HG02973 (cell line): Measurements from ENCODE around the gene OR5M8.

Source experiments
- ATAC-seq: cut with Tn5 transposase; IDR thresholded peaks from one replicate; pipeline ENCODE4 v1.9.1; 2021; ENCODE audit warnings: moderate library complexity; ENCODE audit not compliant: unreplicated experiment

The OR5M8 gene

DNA sequence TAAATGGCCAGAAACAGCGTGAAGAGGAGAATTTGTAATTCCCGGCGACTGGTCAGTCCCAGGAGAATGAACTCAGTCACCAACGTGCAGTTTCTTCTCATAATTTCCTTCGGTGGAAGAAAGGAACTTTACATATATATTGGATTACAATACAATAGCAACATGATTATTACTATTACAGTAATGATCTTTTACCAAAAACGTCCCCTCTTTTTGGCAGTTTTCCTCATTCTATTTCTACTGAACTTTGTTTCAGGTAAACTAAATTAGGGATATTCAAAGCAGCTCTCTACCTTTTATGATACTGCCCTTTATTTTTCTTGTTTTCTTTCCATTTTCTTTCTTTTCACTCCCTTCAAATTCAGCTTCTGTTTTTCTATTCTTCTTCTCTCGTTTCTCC lies at the start of gene OR5M8:
Gene OR5M8 (minus strand): TSS at position 101 of the 400 bp plus-strand sequence. CDS start 0 bp downstream, at position 101.
- no peak for ATAC-seq

DNA sequence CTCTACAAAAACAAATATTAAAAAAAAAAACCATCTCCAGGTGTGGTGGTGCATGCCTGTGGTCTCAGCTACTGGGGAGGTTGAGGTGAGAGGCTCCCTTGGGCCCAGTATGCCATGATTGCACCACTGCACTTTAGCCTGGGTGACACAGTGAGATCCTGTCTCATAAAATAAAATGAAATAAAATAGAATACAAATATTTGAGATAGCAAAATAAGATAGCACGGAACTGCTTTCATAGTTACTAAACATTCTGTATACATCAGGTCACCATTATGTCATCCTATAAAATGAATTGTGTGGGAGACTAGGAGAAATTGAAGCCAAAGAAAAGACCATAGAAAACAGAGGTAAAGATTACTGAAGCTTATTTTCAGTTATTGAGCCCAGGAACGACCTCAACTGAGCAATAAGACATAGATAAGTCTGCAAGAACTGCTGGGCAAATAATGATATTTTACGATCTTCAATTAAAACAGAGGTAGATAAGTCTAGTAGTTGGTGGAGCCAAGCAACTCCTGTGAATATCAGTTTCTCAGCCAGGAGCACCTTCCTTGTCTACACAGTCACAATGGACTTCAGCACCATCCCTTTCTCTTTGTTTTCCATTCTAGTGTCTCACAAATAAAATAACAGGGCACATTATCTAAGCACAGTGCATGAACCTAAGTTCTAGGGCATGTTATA lies 42.0 kb upstream of the OR5M8 start:
- ATAC-seq = no peak

DNA sequence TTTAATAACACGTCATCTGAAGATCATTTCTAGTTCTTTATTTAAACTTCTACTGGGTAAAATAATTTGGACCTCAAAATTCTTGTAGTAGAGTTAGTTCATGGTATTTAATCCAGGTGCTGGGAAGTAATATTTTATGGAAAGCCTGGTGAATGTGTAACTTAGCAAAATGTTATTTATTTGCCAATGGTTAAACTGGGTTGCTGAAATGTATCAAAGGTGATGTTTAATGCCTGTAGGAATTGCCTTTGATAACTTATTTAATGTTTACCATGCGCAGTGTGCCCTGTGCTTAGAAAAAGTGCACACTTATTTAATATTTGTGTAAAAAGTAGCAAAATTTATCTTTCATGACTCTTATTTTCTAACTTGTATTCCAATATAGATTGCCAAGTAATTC lies 40.7 kb upstream of the OR5M8 start:
- no peak for ATAC-seq

GRCh38 chr11:56522008-56522407 lies 30.8 kb upstream of the OR5M8 start:
- ATAC-seq = no peak

GRCh38 chr11:56513280-56513679 lies 22.1 kb upstream of the OR5M8 start:
- no peak for ATAC-seq

DNA sequence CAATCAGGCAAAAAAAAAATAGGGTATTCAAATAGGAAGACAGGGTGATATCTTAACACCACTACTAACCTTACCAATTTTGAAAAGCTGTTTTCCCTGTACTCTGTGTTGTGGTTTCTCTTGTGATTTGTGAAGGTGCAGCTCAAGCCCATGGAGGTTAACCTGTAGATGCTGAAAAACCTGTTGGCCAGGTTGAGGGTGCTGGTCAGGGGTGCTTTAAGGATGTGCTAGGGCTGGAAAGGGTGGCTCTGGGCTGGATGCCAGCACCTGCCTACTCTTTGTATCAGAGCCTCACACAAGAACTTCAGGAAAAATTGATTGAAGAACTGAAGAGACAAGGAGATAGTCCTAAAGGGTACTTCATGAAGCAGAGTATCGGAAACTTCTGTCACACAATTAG lies 18.3 kb upstream of the OR5M8 start:
- no peak for ATAC-seq

- no peak for ATAC-seq
These were observed 5.8 kb upstream of the OR5M8 start for GRCh38 chr11:56497010-56497409.

DNA sequence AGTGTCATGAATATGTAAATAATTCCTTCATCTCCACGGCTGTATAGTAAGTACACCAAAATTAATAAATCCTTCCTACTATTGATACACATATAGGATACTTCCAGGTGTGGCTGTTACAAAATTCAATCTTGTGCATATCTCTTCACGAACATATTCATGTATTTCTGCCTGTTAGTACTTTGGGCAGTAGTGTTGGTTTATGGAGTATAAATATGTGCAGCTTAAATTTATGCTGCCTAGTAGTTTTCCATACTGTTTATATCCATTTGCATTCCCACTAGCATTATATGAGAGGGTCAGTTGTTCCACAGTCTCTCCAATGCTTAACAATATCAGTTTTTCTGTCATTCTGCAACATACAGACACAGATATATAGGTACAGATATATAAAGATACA lies 3.9 kb upstream of the OR5M8 start:
- ATAC-seq = no peak

DNA sequence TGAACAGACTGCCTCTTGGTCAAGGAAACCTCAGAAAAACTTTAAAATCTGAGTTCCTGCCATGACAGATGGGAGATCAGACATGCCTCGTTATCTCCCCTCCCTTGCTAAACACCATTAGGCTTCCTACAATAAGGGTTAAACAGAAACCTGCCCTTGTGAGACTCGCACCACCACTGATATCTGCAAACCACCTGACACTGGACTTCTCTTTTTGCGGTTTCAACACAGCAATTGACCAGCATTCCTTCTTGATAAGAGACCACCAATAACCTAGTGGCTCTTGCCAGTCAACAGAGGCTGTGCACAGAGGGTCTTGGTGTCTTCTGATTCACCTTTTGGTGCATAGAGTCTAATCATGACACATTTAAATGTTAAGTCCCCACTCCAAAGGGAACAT lies 4.4 kb downstream of the OR5M8 start:
- ATAC-seq = no peak

GRCh38 chr11:56474729-56475235 lies 16.4 kb downstream of the OR5M8 start:
- no peak for ATAC-seq

DNA sequence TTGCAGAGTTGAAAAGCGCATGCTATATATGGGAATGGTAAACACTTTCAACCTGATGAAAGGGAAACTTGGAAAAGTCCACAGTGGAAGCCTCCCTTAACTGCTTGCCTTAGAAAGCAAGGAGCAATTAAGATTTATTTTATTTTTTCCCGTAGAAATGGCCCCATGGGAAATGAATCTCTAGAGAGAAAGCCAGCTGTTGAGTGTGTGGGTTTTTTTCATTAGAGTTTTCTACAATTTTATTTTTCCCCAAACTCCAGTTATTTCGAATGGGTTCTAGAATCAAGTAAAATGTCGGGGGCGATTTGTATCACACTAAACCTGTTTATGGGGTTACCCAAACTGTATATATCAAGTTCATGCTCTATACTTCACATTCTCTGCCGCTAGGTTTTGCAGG lies 17.9 kb downstream of the OR5M8 start, which contains the start of gene OR5M3:
Gene OR5M3 (minus strand): TSS at position 101 of the 400 bp plus-strand sequence. CDS start 2,855 bp downstream, outside the sequence.
- ATAC-seq = no peak

DNA sequence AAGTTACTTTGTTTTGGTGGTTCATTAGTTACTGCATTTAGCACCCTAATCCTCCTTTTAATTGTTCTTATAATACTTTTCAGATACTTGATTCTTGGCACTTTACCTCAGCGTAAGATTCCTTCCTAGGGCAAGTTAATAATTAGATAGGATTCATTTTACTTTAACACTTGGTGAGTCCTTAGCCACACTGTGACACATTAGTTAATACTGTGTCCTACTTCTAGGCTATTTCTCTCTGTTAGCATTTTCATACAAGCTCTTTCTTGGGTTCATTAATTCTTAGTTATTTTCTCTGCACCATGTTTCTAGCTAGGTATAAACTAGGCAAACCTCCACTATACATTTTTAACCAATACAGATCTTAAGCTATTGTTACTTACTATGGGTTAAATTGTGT lies 34.1 kb downstream of the OR5M8 start:
- no peak for ATAC-seq

GRCh38 chr11:56453521-56453920 lies 37.6 kb downstream of the OR5M8 start:
- no peak for ATAC-seq
